ENCODE results near the gene JAM3.
A peak's percentile ranks its signal among the peaks of the same experiment; 100 is the strongest.

DNA sequence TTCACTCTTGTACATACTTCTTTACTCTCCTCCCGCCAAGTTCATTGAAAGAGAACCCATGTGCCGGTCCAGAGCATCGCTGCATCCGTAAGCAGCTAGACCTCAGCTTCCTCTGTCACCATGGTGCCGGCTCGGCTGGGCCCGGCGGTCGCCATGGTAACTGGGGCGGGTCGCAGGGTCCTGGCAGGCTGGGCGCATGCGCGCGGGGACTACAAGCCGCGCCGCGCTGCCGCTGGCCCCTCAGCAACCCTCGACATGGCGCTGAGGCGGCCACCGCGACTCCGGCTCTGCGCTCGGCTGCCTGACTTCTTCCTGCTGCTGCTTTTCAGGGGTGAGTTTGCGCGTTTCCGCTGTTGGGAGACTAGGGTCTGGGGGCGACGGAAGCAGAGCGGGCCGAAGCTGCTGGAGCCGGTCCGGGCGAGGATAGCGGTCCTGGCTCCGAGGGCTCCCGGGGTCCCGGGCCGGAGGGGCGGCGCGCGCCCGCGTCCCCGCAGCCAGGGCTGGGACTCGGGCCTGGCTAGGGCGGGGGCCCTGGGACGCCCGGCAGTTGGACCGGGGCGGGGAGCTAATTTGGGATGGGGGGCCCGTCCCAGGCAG, at the start of gene JAM3:
- TF ChIP-seq, protein P1, sequence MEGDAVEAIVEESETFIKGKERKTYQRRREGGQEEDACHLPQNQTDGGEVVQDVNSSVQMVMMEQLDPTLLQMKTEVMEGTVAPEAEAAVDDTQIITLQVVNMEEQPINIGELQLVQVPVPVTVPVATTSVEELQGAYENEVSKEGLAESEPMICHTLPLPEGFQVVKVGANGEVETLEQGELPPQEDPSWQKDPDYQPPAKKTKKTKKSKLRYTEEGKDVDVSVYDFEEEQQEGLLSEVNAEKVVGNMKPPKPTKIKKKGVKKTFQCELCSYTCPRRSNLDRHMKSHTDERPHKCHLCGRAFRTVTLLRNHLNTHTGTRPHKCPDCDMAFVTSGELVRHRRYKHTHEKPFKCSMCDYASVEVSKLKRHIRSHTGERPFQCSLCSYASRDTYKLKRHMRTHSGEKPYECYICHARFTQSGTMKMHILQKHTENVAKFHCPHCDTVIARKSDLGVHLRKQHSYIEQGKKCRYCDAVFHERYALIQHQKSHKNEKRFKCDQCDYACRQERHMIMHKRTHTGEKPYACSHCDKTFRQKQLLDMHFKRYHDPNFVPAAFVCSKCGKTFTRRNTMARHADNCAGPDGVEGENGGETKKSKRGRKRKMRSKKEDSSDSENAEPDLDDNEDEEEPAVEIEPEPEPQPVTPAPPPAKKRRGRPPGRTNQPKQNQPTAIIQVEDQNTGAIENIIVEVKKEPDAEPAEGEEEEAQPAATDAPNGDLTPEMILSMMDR (IDR thresholded peaks at IDR 0.05), result no peak
- TF ChIP-seq NR1H2 (CRISPR knock-in tag; IDR thresholded peaks at IDR 0.05), result no peak
- no peak for TF ChIP-seq TP53 (CRISPR knock-in tag; IDR thresholded peaks at IDR 0.05)
- TF ChIP-seq NR3C1 (CRISPR knock-in tag; conservative IDR thresholded peaks at IDR 0.05; ENCODE audit: low read depth), result peak; percentile 79; the same call in 1 of the 2 replicates
- TF ChIP-seq, protein P2, sequence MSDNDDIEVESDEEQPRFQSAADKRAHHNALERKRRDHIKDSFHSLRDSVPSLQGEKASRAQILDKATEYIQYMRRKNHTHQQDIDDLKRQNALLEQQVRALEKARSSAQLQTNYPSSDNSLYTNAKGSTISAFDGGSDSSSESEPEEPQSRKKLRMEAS (CRISPR knock-in tag; IDR thresholded peaks at IDR 0.05), result peak; percentile 50
- no peak for TF ChIP-seq CREM (CRISPR knock-in tag; IDR thresholded peaks at IDR 0.05)
- TF ChIP-seq TEAD4 (CRISPR knock-in tag; IDR thresholded peaks at IDR 0.05), result no peak
- TF ChIP-seq, protein P3, sequence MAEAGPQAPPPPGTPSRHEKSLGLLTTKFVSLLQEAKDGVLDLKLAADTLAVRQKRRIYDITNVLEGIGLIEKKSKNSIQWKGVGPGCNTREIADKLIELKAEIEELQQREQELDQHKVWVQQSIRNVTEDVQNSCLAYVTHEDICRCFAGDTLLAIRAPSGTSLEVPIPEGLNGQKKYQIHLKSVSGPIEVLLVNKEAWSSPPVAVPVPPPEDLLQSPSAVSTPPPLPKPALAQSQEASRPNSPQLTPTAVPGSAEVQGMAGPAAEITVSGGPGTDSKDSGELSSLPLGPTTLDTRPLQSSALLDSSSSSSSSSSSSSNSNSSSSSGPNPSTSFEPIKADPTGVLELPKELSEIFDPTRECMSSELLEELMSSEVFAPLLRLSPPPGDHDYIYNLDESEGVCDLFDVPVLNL (CRISPR knock-in tag; IDR thresholded peaks at IDR 0.05; ENCODE audit: borderline replicate concordance, low read depth), result no peak
- peak; percentile 62; the same call in 1 of the 2 replicates for TF ChIP-seq FOXK1 (CRISPR knock-in tag; IDR thresholded peaks at IDR 0.05)
- TF ChIP-seq ESRRA (CRISPR knock-in tag; IDR thresholded peaks at IDR 0.05; ENCODE audit: borderline replicate concordance), result no peak
- no peak for TF ChIP-seq ZNF263 (CRISPR knock-in tag; IDR thresholded peaks at IDR 0.05; ENCODE audit: low read depth)

Measured in WTC11 (cell line).